Ammon's horn (tissue), 1 donor: ENCODE data around the gene SMIM28.
"Not testable (repeated sequence)": the region's sequence is repeated elsewhere in the genome, so short reads cannot be mapped to it uniquely, and the experiment has no call there.

ENCODE experiments used
- DNase-seq: peaks from one replicate; pipeline ENCODE4 v3.0.0-alpha.2; 2016; ENCODE audit warnings: low spot score

SMIM28 gene

GRCh38 chr6:138405816-138406413, 28.2 kb downstream of the SMIM28 start:
- no peak for DNase-seq

- DNase-seq, result no peak
Measured at GRCh38 chr6:138406443-138406842, 28.7 kb downstream of the SMIM28 start.

- no peak for DNase-seq
Measured at GRCh38 chr6:138410048-138410735, 32.5 kb downstream of the SMIM28 start.

- DNase-seq, result no peak
Measured at GRCh38 chr6:138410972-138411880, 33.5 kb downstream of the SMIM28 start.

- DNase-seq, result peak; percentile 61
Measured at GRCh38 chr6:138415125-138415524, 37.4 kb downstream of the SMIM28 start.

GRCh38 chr6:138416206-138416605, 38.5 kb downstream of the SMIM28 start:
- DNase-seq, result no peak

- no peak for DNase-seq
Measured at GRCh38 chr6:138417493-138418117, 39.9 kb downstream of the SMIM28 start.

GRCh38 chr6:138418118-138418742, 40.5 kb downstream of the SMIM28 start:
- DNase-seq, result no peak

GRCh38 chr6:138419766-138420165, 42.1 kb downstream of the SMIM28 start:
- DNase-seq, result no peak

- DNase-seq, result no peak
Measured at GRCh38 chr6:138420356-138420755, 42.7 kb downstream of the SMIM28 start.

GRCh38 chr6:138421089-138421488, 43.4 kb downstream of the SMIM28 start:
- no peak for DNase-seq

- no peak for DNase-seq
Measured at GRCh38 chr6:138421608-138422007, 43.9 kb downstream of the SMIM28 start.

- DNase-seq, result no peak
Measured at GRCh38 chr6:138422861-138423260, 45.2 kb downstream of the SMIM28 start.

GRCh38 chr6:138424004-138424904, 46.5 kb downstream of the SMIM28 start:
- DNase-seq, result no peak

- not testable (repeated sequence) for DNase-seq
Measured at GRCh38 chr6:138425256-138425655, 47.6 kb downstream of the SMIM28 start.

GRCh38 chr6:138426500-138427123, 48.9 kb downstream of the SMIM28 start:
- DNase-seq, result no peak

GRCh38 chr6:138427701-138428100, 50.0 kb downstream of the SMIM28 start:
- DNase-seq, result no peak

GRCh38 chr6:138428944-138429598, 51.4 kb downstream of the SMIM28 start:
- DNase-seq, result peak; percentile 66

GRCh38 chr6:138429761-138430160, 52.1 kb downstream of the SMIM28 start:
- DNase-seq, result peak; percentile 27
